Parietal lobe (tissue), 1 donor: ENCODE data around the gene SLC34A1. TPM values are rescaled to one million over a fixed set of nuclear protein-coding genes. Genes with fewer than 3 reads are reported as not detected.

Source experiments
- total RNA-seq: library from RNA; depleted of rRNA; stranded (reverse); fragments of >200 nt; gene quantifications from one replicate; pipeline ENCODE4 v1.2.3, GENCODE V29; 2014

Gene SLC34A1, protein sequence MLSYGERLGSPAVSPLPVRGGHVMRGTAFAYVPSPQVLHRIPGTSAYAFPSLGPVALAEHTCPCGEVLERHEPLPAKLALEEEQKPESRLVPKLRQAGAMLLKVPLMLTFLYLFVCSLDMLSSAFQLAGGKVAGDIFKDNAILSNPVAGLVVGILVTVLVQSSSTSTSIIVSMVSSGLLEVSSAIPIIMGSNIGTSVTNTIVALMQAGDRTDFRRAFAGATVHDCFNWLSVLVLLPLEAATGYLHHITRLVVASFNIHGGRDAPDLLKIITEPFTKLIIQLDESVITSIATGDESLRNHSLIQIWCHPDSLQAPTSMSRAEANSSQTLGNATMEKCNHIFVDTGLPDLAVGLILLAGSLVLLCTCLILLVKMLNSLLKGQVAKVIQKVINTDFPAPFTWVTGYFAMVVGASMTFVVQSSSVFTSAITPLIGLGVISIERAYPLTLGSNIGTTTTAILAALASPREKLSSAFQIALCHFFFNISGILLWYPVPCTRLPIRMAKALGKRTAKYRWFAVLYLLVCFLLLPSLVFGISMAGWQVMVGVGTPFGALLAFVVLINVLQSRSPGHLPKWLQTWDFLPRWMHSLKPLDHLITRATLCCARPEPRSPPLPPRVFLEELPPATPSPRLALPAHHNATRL
- not detected for total RNA-seq

DNA sequence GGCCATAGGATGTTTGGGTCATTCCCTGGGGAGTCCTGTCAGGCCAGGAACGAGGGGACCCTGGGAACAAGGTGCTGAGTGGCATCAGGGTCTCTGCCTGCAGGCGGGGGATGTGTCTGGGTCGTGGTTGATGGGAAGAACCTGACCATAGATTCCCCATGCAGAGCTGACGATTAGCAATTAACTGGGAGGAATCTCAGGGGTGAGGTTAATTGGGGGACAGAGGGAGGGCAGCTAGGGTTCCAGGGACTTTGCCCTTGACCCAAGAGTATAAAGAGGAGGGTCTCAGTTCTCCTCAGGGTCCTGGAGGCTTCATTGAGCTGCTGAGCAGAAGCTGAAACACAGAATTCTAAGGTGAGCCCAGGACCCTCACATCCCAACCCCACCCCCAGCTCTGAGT lies at the start of gene SLC34A1:
TSS of gene SLC34A1 (plus strand) at position 301 of the 400 bp plus-strand sequence. CDS start 1,308 bp downstream, outside the sequence.

DNA sequence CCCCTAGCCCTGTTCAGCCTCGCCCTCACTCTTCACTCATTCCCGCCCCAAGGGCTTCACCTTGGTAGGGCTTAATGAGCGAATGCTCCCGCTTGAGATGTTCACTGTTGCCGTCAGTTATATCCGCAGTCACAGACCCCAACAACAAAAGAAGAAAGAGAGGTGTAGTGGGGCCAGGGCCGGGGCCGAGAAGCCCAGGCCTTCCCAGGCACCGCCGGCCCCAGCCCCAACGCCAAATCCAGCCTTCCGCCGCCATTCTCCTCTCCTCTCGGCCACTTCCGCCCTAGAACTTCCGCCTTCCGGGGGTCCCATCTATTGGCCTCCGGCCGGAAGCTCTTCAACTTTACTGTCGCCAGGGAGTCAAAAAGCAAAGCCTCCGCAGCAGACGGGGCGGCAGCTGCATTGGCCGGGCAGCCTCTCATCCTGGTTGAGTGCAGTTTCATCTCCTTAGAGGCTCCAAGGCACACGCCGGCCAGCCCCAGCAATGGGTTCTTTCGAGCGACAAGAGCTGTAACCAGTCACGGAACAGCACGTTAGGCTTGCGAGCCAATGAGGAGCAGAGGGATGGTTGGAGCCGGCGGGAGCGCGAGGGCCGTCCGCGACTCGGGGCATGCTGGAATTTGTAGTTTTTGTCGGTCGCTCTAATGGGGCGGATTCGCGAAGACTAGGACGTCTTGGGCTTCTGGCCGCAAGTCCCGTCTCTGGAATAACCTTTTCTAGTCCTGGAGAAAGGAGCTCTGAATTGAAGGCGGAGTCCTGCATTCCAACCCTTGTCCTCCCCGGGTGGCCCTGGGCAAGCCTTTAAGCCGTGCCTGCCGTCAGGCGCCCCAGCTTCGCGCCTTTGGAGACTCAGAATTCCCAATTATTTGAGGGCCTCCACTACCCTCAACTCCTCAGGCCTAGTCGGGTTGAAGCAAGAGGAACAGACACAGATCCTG lies 32.6 kb upstream of the SLC34A1 start, which contains the start of gene LMAN2:
TSS of gene LMAN2 (minus strand) at position 277 of the 938 bp plus-strand sequence. CDS start at position 256, 21 bp downstream.

DNA sequence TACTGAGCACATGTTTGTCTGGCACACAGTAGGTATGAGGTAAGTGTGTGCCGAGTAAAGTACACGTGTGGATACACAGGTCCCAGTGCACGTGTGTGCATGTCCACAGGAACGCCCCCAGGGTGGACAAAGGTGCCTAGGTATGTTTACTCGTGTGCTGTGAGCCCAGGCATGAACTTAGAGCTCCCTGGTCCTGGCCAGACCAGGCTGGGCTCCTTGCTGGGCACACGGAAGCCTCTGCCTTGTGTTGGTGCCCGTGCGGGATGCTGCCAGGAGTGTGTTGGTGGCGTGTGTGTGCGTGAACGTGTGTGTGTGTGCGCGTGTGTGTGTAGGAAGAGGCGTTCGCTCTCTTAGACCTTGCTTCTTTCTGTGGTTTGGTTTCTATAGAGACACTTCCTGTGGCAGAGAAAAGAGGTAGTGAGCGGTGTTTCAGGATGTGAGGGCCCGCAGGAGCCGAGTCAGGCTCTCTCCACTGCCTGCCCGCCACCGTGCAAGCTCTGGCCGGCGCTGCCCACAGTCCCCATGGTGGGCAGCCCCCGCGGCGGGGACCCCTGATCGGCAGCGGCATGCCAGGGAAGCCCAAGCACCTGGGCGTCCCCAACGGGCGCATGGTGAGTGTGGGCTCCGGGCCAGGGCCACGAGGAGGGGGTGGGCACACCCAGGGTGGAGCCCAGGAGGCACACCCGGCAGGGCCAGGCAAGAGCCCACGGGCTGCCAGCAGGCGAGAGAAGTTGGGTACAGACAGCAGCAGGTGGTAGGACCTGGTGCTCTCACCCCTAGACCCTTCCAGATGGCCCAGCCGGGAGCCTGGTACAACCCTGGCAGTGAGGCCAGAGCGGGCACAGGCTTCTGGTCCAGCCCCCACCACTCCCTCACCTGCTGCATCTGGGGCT lies 26.5 kb upstream of the SLC34A1 start, which contains the start of gene RGS14:
TSS of gene RGS14 (plus strand) at position 466 of the 893 bp plus-strand sequence. CDS start at position 567, 101 bp downstream.

DNA sequence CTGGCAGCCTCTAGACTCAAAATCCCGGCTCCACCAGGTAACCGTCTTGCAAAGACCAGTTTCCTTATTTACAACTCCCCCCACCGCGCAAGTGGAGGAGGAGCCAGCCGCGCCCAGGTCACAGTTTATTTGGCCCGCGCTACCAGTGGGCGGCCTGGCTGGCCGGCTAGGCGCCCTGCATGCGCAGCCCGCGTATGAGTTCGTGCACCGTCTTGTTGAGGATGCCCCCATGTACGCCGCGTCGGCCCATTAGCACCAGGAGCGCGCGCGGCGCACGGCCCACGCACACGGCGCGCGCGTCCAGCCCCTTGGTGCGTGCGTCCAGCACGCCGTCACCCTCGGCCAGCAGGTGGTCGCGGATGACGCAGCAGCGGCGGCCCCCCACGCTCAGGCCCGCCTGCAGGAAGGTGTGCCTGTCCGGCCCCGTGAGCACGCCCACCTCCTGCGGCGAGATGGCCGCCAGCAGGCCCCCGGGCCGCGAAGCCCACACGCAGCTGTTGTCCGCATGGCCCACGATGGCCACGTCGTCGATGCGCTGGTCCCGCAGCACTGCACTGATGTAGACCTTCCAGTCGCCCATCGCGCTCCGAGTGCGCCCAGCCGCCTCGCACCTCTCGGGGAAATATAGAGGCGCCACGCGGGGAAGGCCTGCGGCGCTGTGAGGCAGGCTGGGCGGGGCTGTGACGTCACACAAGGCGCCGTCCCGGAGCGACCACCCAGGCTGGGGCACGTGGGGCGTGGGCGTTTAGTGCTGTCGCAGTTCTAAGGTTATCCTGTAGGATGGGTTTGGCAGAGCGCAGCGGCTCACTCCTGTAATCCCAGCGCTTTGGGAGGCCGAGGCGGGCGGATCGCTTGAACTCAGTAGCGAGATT lies 16.0 kb downstream of the SLC34A1 start, which contains the start of gene PFN3:
TSS of gene PFN3 (minus strand) at position 665 of the 872 bp plus-strand sequence. CDS start at position 580, 85 bp downstream.

DNA sequence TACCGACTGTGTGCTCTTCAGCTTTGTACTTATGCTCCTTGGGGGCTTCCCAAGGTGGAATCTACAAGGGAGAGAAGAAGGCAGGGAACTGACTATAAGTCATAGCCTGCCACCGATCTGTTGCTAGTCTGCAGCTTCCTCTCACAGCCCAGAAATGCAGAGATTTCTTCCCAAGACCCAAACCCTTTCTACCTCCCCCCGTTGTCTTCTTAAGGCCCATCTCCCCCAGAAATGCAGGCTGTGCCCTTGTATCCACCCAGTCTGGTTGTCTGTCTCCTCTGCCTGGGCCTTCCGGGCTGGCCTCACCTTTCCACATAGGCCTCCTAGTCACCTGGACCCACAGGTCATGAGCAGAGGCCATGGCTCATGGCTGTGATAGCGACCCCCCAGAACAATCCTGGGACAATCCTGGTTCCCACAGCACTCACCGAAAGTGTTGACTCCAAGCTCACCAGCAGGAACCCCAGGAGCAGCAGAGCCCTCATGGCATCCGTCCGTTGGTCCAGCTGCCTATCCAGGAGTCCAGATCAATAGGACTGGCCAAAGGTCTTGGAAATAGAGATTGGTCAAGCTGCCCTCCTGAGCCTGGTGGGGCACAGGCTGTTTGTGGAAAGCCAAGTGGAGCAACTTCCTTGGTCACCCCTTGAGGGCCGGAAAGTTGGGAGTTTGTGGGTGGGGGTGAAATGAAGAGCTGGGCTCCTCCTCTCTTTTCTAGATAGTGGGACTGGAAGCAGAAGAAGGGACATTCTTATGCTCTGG lies 25.0 kb downstream of the SLC34A1 start, which contains the start of gene F12:
TSS of gene F12 (minus strand) at position 522 of the 759 bp plus-strand sequence. CDS start at position 485, 37 bp downstream.

DNA sequence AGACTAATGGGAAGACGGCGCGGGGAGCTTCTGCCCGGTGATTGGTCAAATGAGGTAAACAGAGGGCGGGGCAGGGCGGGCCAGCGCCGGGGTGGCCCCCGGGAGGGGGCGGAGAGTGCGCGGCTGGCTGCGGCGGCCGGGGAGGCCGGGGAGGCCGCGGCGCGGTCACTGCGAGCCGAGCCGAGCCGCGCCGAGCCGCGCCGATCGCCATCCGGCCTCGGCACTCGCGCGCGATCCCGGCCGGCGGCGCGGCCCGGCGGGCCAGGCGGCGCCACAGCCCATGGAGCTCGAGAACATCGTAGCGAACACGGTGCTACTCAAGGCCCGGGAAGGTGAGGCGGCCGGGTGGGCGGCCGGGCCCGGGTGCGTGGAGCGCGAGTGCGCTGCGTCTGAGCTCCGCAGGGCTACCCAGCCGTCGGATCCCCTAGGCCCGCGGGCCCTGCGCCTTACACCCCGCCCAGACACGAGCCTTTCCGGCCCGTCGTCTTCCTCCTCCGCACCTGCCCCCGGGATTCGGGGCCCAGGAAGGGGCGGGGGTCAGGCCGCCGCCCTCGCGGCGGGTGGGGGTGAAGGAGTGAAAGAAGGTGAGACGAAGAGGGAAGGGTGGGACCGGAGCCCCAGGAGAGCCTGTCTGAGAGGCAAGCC lies 42.5 kb downstream of the SLC34A1 start, which contains the start of gene GRK6:
TSS of gene GRK6 (plus strand) at position 111 of the 645 bp plus-strand sequence. CDS start at position 281, 170 bp downstream.

DNA sequence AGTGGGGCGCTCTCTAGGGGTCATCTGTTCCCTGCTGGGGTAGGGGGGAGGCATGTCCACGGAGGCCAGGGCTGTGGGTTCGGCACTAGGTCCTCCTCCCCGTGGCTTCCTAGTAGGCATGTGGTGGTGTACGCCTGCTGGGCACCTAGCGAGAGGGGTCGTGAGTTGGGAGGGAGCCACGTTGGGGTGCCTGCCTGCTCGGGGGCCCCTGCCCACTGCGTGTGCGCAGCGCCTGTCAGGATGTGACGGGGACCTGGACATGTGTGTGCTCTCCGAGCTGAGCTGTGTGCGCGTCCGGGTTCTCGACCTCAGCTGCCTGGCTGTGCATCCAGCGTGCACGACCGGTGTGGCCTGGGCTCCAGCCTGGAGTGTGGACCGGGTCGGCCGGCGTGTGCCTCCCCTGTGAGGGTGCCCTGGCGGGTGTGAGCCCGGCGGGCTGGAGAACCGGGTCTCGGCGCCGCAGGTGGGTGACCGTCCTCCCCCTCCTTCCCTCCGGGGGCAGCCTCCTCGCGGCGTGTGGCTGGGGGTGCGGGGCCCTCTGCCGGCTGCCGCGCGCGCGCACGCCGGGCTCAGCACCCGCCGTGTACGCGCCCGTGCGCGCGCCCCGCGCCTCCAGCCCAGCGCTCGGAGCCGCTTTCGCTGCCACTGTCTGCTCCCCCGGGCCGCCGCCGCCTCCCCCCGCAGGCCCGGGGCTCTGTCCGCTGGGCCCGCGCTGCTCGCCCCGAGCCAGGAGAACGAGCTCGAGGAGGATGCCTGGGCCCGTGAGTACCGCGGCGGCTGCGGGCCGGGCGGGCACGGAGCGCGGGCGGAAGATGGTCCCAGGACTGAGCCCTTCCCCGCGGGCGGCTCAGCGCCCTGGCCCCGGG lies 62.2 kb downstream of the SLC34A1 start, which contains the start of gene PRR7:
TSS of gene PRR7 (plus strand) at position 615 of the 866 bp plus-strand sequence. CDS start 8,254 bp downstream, outside the sequence.

Other genes starting within 250 kb of the SLC34A1 start
- gene RAB24, start 80.7 kb upstream of the SLC34A1 start, total RNA-seq = 13.8 TPM
- gene PRELID1, start 80.6 kb upstream of the SLC34A1 start, total RNA-seq = 29.7 TPM
- 10.3 TPM for gene MXD3, start 72.5 kb upstream of the SLC34A1 start, total RNA-seq
- 93.0 TPM for gene LMAN2, start 32.8 kb upstream of the SLC34A1 start, total RNA-seq
- gene RGS14, start 26.5 kb upstream of the SLC34A1 start, total RNA-seq = 5.0 TPM
- gene PFN3, start 16.2 kb downstream of the SLC34A1 start, total RNA-seq = 1.6 TPM
- 3.4 TPM for gene F12, start 25.1 kb downstream of the SLC34A1 start, total RNA-seq
- gene GRK6, start 42.2 kb downstream of the SLC34A1 start, total RNA-seq = 24.1 TPM
- 11.9 TPM for gene PRR7, start 62.4 kb downstream of the SLC34A1 start, total RNA-seq
- 224 TPM for gene DBN1, start 89.2 kb downstream of the SLC34A1 start, total RNA-seq
- gene PDLIM7, start 113.2 kb downstream of the SLC34A1 start, total RNA-seq = 9.1 TPM
- 9.1 TPM for gene DOK3, start 125.4 kb downstream of the SLC34A1 start, total RNA-seq
- 92.6 TPM for gene DDX41, start 132.5 kb downstream of the SLC34A1 start, total RNA-seq
- gene FAM193B, start 170.1 kb downstream of the SLC34A1 start, total RNA-seq = 60.4 TPM
- gene TMED9, start 207.8 kb downstream of the SLC34A1 start, total RNA-seq = 24.4 TPM
- 20.7 TPM for gene B4GALT7, start 215.7 kb downstream of the SLC34A1 start, total RNA-seq